Measurements from ENCODE around the gene MISFA.

Gene MISFA

DNA sequence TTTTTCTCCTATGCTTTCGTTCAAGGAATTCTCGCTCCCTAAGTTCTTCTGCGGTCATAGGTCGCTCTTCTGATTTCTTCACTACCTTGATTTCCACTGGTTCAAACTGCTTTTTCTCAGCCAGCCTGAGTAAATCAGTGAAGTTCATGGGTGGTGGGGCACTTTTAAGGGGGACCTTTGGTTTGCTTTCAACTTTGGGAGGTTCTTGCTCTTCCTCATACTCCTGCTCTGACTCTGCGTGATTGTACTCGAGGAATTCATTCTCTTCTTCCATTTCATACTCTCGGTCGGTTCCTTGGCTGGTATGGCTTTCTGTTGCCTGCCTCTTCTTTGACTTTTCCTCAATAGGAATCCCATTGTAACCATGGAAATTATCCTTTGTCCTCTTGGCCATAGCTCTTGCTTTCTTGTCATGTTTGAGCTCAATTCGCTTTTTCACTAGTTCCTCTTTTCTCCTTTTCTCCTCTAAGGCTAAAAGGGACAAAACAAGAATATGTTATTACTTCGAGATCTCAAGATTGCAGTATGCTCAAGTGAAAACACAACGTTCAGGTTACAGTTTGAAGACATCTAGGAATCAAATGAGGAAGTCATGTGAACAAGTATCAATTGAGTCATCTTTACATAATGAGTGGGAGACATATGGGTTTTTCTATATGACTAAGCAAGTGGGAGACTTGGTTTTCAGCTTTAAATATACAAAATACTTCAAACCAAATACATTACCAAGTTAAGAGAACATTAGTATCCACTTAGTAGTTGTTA is 16.2 kb downstream of the MISFA start:
- peak; percentile 59 for DNase-seq (ENCODE audit: low read depth)
- no peak overlapping the region for H3K4me3 ChIP-seq (ENCODE audit: control insufficient read depth, low read depth, low read length)
- no peak for TF ChIP-seq CTCF (conservative IDR thresholded peaks at IDR 0.05; ENCODE audit: control insufficient read depth, insufficient read depth, low read depth, low read length)

DNA sequence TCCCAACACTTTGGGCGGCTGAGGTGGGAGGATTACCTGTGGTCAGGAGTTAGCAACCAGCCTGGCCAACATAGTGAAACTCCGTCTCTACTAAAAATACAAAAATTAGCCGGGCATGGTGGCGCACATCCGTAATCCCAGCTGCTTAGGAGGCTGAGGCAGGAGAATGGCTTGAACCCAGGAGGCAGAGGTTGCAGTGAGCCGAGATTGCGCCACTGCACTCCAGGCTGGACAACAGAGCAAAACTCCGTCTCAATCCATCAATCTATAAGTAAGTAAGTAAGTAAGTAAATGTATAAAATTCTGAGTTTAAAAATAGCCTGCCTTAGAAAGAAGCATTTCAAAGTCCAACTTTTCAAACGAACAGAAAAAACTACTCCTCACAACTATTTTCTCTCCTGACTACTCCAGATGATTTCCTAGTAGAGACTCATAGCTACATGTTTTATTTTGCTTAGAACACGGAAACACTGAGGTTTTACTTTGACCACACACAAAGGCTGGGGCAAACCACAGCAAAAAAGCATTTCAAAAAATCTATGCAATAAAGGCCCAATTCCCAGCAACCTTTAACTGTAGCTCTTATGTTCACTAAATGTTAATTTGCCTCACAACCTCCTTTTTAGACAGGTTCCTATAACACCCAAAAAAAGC is 18.2 kb downstream of the MISFA start:
- peak; percentile 51 for DNase-seq (ENCODE audit: low read depth)
- TF ChIP-seq CTCF (conservative IDR thresholded peaks at IDR 0.05; ENCODE audit: control insufficient read depth, insufficient read depth, low read depth, low read length) = no peak
- H3K4me3 ChIP-seq (ENCODE audit: control insufficient read depth, low read depth, low read length) = no peak overlapping the region

DNA sequence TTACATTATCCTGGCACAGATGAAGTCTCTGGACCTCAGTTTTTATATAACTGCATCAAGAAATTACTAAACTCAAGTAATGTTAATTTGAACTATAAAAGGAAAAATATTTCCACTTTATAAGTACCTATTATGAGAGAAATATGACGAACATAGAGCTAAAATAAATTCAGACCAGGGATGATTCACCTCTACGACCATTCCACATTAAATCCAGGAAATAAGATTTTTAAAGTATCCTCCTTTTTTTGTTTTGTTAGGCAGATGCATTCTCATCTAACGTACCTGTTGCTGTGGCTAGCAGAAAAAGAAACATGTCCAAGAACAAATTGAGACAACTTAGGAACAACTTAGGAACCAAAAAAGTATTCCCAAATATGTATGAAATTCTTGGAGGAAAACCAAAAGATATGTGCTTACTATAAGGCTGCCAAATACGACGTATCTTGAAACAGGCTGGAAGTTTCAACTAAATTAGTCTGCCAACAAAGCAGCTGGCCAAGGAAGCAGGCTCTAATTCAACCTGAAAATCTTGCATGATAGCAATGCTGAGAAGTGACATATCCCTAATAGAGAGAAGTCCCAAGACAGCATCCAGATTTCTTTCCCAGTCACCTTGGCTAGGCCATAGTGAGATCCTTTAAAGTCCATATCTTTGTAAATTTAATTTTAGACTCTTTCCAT is 18.9 kb downstream of the MISFA start:
- peak; percentile 46 for DNase-seq (ENCODE audit: low read depth)
- H3K4me3 ChIP-seq (ENCODE audit: control insufficient read depth, low read depth, low read length) = no peak overlapping the region
- no peak for TF ChIP-seq CTCF (conservative IDR thresholded peaks at IDR 0.05; ENCODE audit: control insufficient read depth, insufficient read depth, low read depth, low read length)

DNA sequence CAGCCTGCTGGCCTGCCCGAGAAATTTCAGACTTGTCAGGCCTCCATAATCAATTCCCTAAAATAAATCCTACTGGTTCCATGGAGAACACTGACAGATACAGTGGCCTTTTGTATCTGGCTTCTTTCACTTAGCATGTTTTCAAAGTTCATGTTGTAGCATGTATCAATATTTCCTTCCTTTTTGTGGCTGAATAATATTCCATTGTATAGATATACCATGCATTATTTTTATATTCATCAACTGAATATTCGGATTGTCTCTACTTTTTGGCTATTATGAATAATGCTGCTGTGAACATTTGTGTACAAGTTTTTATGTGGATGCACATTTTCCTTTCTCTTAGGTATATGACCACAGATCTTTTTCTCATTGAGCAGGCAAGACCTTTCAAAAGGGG is 24.1 kb downstream of the MISFA start:
- no peak for TF ChIP-seq CTCF (conservative IDR thresholded peaks at IDR 0.05; ENCODE audit: control insufficient read depth, insufficient read depth, low read depth, low read length)
- no peak overlapping the region for H3K4me3 ChIP-seq (ENCODE audit: control insufficient read depth, low read depth, low read length)
- no peak for DNase-seq (ENCODE audit: low read depth)

GRCh38 chr11:18624161-18624560 is 24.6 kb downstream of the MISFA start:
- no peak for TF ChIP-seq CTCF (conservative IDR thresholded peaks at IDR 0.05; ENCODE audit: control insufficient read depth, insufficient read depth, low read depth, low read length)
- no peak overlapping the region for H3K4me3 ChIP-seq (ENCODE audit: control insufficient read depth, low read depth, low read length)
- no peak for DNase-seq (ENCODE audit: low read depth)

- peak overlapping the region; percentile 99 for H3K4me3 ChIP-seq (ENCODE audit: control insufficient read depth, low read depth, low read length)
- TF ChIP-seq CTCF (conservative IDR thresholded peaks at IDR 0.05; ENCODE audit: control insufficient read depth, insufficient read depth, low read depth, low read length) = no peak
- no peak for DNase-seq (ENCODE audit: low read depth)
Observed at GRCh38 chr11:18632841-18633240, 33.3 kb downstream of the MISFA start.
